Pancreas (tissue), 10 donors: ENCODE results near the gene NPC1L1. TPM values are rescaled to one million over a fixed set of nuclear protein-coding genes. Genes with fewer than 3 reads are reported as not detected.
A peak's percentile ranks its signal among the peaks of the same experiment; 100 is the strongest.
"Not testable (repeated sequence)": the region's sequence is repeated elsewhere in the genome, so short reads cannot be mapped to it uniquely, and the experiment has no call there.

Experiments
- ATAC-seq, 4 donors: fragments of 200-7000 bp; cut with Tn5 transposase; one replicate each; pipeline versions ENCODE4 v1.8.0 to v1.9.1; 2020; ENCODE audit warnings: mild to moderate bottlenecking in 4 of 4, moderate library complexity in 4 of 4
- DNase-seq, 6 donors: peaks; one replicate each; pipeline ENCODE4 v3.0.0-alpha.2; 2020
- FAIRE-seq: peaks from 2 replicates; lab custom pipeline; 2012; peaks lifted over from hg19 to GRCh38; lab: Jason Lieb, UNC
- H3K27ac ChIP-seq, 4 donors: fragments of 200-600 bp; sonication (generic); 1 replicate in 3 of 4; 2 replicates in 1 of 4; pipeline versions ENCODE4 v1.5.0 to v1.8.0; 2020
- H3K27me3 ChIP-seq, 4 donors: fragments of 200-600 bp; one replicate each; pipeline ENCODE4 v1.8.0; 2021
- H3K36me3 ChIP-seq, 3 donors: fragments of 200-600 bp; sonication (generic) in 1 of 3; one replicate each; pipeline versions ENCODE4 v1.5.0 to v1.8.0; 2020 to 2021
- H3K4me1 ChIP-seq, 3 donors: fragments of 200-600 bp; one replicate each; pipeline ENCODE4 v1.8.0; 2021
- H3K4me3 ChIP-seq, 4 donors: fragments of 200-600 bp; sonication (generic) in 2 of 4; one replicate each; pipeline versions ENCODE4 v1.5.0 to v1.8.0; 2020 to 2021
- H3K9me3 ChIP-seq, 4 donors: fragments of 200-600 bp; one replicate each; pipeline ENCODE4 v1.8.0; 2021
- WGBS, 2 donors: extraction: QIAGEN DNeasy Blood & Tissue Kit; methylation state at CpG; one replicate each; pipeline ENCODE4 v1.1.7; 2013; 5-methylcytosine and 5-hydroxymethylcytosine counted together
- intact Hi-C, 3 donors: fragments of 100-400 bp; cut with DNase I; formaldehyde crosslinking; loops; one replicate each; pipeline versions ENCODE4 v1.11.1 to v1.14.2; 2022
- polyA plus RNA-seq, 2 donors: library from polyadenylated mRNA; stranded (reverse); fragments of 200-250 nt; gene quantifications; one replicate each; pipeline ENCODE4 v1.2.3, GENCODE V29; 2013
- total RNA-seq, 6 donors: library from RNA; stranded (reverse); fragmentation: NEBNext Ultra II Directional in 4 of 6; extraction: Animal tissue kit (Norgen Biotek cat#: 25700) in 4 of 6; gene quantifications; one replicate each; pipeline versions ENCODE4 v1.2.1 to v1.2.4, GENCODE V29; 2021 to 2023
- TF ChIP-seq, protein P1 (sequence below), 4 donors: fragments of 200-600 bp; sonication (generic) in 3 of 4; IDR thresholded peaks; one replicate each; pipeline versions ENCODE4 v1.5.0 to v1.8.0; 2021; ENCODE audit warnings: antibody characterized with exemption in 4 of 4
- donor health status: healthy with polysubstance abuse.
- donor health status: DM: no; HTN: no; CAD: no; lungs with moderate emphysema.
- donor health status: DM: no; HTN: no; CAD: no.
- donor health status: control.
- donor health status: control.
- donor health status: Bipolar disorder and iron deficiency.
- donor health status: DM: yes; HTN: yes; CAD: no.
- donor health status: DM: no; HTN: no; CAD: no.
- donor health status: DM: no; HTN: no; CAD: no.
- donor health status: DM: yes; HTN: yes; CAD: no.

NPC1L1 gene
- total and polyA plus RNA-seq, 8 donors: 0.20 to 3.4 (median 0.62) TPM

DNA sequence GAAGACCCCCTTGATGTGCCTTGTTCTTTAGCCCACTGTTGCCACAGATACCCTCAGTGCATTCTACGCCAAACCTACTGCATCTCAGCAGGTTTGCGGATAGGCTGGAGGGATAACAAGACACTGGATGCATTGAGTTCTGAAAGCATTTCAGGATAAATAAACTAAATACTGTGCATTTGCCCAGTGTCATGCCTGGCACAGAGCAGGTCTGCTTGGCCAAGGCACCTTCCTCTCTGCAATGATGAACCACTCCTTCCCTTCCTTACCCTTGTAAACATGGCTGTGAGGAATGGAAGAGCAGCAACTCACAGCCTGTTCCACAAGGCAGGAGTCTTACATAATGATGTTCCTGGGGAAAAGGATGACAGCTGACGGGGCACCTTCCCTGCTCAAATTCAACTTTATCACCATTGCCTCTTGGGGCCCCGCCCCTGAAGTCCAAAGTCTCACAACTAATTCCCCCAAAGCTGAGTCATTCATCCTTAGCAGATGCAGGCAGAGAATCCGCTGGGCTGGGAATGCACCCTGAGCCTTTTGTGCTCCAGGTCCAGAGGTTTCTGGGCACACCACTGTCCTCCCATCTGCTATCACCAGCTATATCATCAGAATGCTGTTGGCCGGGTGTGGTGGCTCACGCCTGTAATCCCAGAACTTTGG lies 21.0 kb upstream of the NPC1L1 start:
- DNase-seq (no peak), FAIRE-seq (no peak), ATAC-seq (peak in 2 of 4 donors; percentile 19 to 34)
- no peaks in the 10 kb centered on the region for H3K27me3 ChIP-seq
- H3K9me3 ChIP-seq: no peaks in the 10 kb centered on the region
- H3K27ac ChIP-seq: no peak overlapping the region
- no peaks in the 10 kb centered on the region for H3K4me1 ChIP-seq
- peaks cover 0 to 10% (median 4%) of the 10 kb centered on the region in 3 donors for H3K36me3 ChIP-seq
- intact Hi-C loops: loop anchor here in 1 of 3 donors (10.0 kb wide), 1 partner anchor 317 kb away; no protein-coding TSS in a partner anchor
- TF ChIP-seq, protein P1, sequence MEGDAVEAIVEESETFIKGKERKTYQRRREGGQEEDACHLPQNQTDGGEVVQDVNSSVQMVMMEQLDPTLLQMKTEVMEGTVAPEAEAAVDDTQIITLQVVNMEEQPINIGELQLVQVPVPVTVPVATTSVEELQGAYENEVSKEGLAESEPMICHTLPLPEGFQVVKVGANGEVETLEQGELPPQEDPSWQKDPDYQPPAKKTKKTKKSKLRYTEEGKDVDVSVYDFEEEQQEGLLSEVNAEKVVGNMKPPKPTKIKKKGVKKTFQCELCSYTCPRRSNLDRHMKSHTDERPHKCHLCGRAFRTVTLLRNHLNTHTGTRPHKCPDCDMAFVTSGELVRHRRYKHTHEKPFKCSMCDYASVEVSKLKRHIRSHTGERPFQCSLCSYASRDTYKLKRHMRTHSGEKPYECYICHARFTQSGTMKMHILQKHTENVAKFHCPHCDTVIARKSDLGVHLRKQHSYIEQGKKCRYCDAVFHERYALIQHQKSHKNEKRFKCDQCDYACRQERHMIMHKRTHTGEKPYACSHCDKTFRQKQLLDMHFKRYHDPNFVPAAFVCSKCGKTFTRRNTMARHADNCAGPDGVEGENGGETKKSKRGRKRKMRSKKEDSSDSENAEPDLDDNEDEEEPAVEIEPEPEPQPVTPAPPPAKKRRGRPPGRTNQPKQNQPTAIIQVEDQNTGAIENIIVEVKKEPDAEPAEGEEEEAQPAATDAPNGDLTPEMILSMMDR (IDR thresholded peaks at IDR 0.05): no peak
- 60 to 61% methylated on average over 7 of the region's 7 CpGs for WGBS, 2 donors
- H3K4me3 ChIP-seq: no peak overlapping the region

DNA sequence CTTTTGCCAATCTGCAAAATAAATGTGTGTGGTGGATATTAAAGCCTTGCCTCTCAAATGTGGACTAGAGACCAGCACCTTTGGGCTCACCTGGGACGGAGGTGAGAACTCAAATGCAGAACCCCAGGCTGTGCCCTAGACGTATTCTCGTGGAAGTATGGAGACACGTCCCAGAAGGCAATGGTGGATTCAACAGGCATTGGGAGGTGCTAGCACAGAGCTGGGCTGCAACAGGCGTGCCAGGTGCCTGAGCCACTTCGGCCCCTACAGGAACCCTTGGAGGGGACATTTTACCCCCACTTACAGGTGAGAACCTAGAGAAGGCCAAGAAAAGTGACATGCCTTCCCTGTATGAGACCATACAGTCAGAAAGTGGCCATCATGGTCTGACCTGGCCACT lies 20.4 kb upstream of the NPC1L1 start:
- Histone ChIP-seq H3K27me3 (no peaks in the 10 kb centered on the region), H3K4me3 (no peak overlapping the region), H3K27ac (no peak overlapping the region), H3K4me1 (no peaks in the 10 kb centered on the region), H3K36me3 (peaks cover 0 to 9% (median 3%) of the 10 kb centered on the region in 3 donors), H3K9me3 (no peaks in the 10 kb centered on the region)
- ATAC-seq (no peak), DNase-seq (no peak), FAIRE-seq (no peak)
- intact Hi-C loops: loop anchor here in 1 of 3 donors (10.0 kb wide), 1 partner anchor 317 kb away; no protein-coding TSS in a partner anchor
- TF ChIP-seq, protein P1 (IDR thresholded peaks at IDR 0.05): no peak
- WGBS, 2 donors: 75 to 83% methylated on average over 6 of the region's 6 CpGs

DNA sequence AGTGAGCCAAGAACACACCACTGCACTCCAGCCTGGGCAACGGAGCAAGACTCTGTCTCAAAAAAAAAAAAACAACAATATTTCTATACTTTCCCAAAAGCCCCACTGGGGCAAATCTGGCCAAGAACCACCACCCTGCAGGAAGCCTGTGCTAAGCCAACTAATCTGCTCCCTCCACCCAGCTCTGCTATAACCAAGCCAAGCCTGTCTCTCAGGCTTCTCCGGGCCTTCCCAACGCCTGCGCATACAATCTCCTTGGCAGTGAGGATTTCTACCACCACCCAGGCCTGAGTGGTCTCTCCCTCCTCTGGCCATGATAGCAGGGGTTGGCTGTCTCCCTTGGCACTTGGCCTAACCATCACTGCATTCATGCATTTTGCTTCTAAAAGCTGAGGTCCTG lies 18.4 kb upstream of the NPC1L1 start:
- Histone ChIP-seq H3K27ac (no peak overlapping the region), H3K9me3 (no peaks in the 10 kb centered on the region), H3K4me1 (no peaks in the 10 kb centered on the region), H3K36me3 (no peaks in the 10 kb centered on the region), H3K4me3 (no peak overlapping the region), H3K27me3 (no peaks in the 10 kb centered on the region)
- TF ChIP-seq, protein P1 (IDR thresholded peaks at IDR 0.05): no peak
- DNase-seq: no peak
- intact Hi-C loops: no loop called here
- 75 to 94% methylated on average over 4 of the region's 4 CpGs for WGBS, 2 donors
- ATAC-seq: no peak
- no peak for FAIRE-seq

DNA sequence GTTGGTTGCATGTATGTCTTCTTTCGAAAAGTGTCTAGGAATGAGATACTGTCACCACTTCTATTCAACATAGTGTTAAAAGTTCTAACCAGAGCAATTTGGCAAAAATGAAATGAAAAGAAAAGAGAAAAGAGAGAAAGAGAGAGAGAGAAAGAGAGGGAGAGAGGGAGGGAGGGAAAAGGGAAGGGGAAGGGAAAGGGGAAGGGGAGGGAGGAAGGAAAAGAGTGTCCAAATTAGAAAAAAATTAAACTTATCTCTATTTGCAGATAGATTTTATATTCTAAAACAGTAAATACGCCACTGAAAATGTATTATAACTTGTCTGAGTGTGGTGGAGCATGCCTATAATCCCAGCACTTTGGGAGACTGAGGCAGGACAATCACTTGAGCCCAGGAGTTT lies 16.4 kb upstream of the NPC1L1 start:
- no peaks in the 10 kb centered on the region for H3K4me1 ChIP-seq
- TF ChIP-seq, protein P1 (IDR thresholded peaks at IDR 0.05): no peak
- no peaks in the 10 kb centered on the region for H3K36me3 ChIP-seq
- H3K4me3 ChIP-seq: no peak overlapping the region
- H3K9me3 ChIP-seq: no peaks in the 10 kb centered on the region
- ATAC-seq (no peak), DNase-seq (no peak), FAIRE-seq (no peak)
- no peak overlapping the region for H3K27ac ChIP-seq
- intact Hi-C loops: no loop called here
- WGBS, 2 donors: 59 to 69% methylated on average over 2 of the region's 2 CpGs
- H3K27me3 ChIP-seq: no peaks in the 10 kb centered on the region

DNA sequence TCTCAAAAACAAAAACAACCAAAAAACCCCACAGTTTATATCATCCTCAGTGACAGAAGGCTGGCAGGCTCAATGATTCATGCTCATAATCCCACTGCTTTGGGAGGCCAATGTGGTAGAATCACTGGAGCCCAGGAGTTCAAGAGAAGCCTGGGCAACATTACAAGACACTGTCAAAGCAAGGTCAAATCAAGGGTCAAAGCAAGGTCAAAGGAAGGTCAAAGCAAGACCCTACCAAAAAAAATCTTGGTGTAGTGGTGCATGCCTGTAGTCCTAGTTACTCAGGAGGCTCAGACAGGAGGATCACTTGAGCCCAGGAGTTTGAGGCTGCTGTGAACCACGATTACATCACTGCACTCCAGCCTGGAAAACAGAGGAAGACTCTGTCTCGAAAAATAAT lies 14.2 kb upstream of the NPC1L1 start:
- TF ChIP-seq, protein P1 (IDR thresholded peaks at IDR 0.05): no peak
- no peak for FAIRE-seq
- intact Hi-C loops: no loop called here

DNA sequence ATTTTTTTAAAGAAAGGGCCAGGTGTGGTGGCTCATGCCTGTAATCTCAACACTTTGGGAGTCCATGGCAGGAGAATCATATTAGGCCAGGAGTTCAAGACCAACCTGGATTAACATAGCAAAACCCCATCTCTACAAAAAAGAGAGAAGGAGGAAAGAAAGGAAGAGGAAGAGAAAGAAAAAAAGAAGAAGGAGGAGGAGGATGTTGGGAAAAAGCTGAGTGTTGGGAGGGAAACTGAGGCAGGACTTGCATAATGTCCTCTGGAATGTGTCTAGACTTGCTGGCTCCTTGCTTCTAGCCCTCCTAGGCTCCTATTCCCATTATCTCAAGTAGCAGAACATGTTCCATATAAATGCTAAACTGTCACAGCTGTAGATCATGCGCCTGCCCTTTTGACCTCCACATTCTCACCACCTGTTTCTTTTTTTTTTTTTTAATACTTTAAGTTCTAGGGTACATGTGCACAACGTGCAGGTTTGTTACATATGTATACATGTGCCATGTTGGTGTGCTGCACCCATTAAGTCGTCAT lies 11.4 kb upstream of the NPC1L1 start:
- H3K4me3 ChIP-seq, H3K36me3 ChIP-seq, H3K4me1 ChIP-seq, DNase-seq, H3K27me3 ChIP-seq, ATAC-seq, H3K27ac ChIP-seq, H3K9me3 ChIP-seq, FAIRE-seq, intact Hi-C loops: not testable (repeated sequence)
- 57 to 86% methylated on average over 2 to 3 of the region's 3 CpGs for WGBS, 2 donors

More for the DNA sequence above, 14.2 kb upstream of the NPC1L1 start:
- no peak overlapping the region for H3K27ac ChIP-seq
- no peaks in the 10 kb centered on the region for H3K4me1 ChIP-seq
- H3K36me3 ChIP-seq: no peaks in the 10 kb centered on the region
- no peaks in the 10 kb centered on the region for H3K9me3 ChIP-seq
- H3K4me3 ChIP-seq: no peak overlapping the region
- DNase-seq (no peak), ATAC-seq (no peak)
- H3K27me3 ChIP-seq: no peaks in the 10 kb centered on the region
- WGBS, 2 donors: 60 to 70% methylated on average over 2 of the region's 2 CpGs
